HEK293T (cell line): ENCODE results near the gene VPS26B.

Source experiments
- FOXA1 ChIP-seq: fragments of 450-650 bp; IDR thresholded peaks from 2 replicates; pipeline ENCODE4 v1.6.1; 2016; ENCODE audit warnings: mild to moderate bottlenecking
- FOXM1 ChIP-seq: fragments of 450-650 bp; IDR thresholded peaks from 2 replicates; pipeline ENCODE4 v1.6.1; 2017; ENCODE audit warnings: mild to moderate bottlenecking, borderline replicate concordance
- HDGF ChIP-seq: fragments of 450-650 bp; IDR thresholded peaks from 2 replicates; pipeline ENCODE4 v1.6.1; 2017; ENCODE audit warnings: antibody characterized with exemption, borderline replicate concordance
- LEF1 ChIP-seq: fragments of 450-650 bp; IDR thresholded peaks from 2 replicates; pipeline ENCODE4 v1.6.1; 2017; ENCODE audit warnings: mild to moderate bottlenecking, borderline replicate concordance

DNA sequence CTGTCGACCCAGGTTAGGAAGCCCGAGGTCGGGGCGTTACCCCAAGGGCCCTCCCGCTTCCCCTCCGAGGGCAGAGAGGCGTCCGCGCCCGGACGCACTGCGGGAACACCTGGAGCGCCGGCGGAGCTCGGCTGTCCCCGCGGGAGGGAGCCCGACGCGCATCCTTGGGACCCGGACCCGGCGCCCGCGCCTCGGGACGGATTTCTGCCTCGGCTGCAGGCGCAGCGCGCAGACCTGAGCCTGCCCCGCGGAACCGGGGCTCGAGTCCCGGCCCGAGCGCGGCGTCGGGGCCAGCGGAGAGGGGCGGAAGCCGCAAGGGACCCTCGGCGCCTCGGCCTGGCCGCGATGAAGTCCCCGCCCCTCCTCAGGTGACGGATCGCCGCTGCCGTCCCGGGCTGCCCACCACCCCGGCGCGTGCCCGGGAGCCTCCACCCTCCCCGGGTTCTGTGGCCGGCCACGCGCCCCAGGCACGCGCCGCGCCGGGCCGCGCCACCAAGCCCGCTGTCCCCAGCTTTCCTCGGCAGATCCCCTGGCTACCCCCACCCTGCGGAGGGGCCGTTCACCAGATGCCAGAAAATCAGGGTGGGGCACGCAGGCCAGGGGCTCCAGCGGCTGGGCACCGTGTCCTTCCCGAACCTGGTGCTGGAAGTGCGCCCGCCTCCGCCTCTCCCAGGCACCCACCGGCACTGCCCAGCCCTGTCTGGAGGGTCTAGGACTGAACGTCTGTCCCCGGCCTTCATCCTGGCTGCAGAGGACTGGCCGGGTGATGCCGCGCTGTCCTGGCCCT, 52.1 kb downstream of the VPS26B start:
- TF ChIP-seq HDGF (no peak), FOXM1 (no peak), LEF1 (no peak), FOXA1 (no peak)
